Measurements from ENCODE around the gene ACO1. TPM values are rescaled to one million over a fixed set of nuclear protein-coding genes. Genes with fewer than 3 reads are reported as not detected.
A peak's percentile ranks its signal among the peaks of the same experiment; 100 is the strongest.

Gene ACO1
- total RNA-seq, result 19.1 TPM

DNA sequence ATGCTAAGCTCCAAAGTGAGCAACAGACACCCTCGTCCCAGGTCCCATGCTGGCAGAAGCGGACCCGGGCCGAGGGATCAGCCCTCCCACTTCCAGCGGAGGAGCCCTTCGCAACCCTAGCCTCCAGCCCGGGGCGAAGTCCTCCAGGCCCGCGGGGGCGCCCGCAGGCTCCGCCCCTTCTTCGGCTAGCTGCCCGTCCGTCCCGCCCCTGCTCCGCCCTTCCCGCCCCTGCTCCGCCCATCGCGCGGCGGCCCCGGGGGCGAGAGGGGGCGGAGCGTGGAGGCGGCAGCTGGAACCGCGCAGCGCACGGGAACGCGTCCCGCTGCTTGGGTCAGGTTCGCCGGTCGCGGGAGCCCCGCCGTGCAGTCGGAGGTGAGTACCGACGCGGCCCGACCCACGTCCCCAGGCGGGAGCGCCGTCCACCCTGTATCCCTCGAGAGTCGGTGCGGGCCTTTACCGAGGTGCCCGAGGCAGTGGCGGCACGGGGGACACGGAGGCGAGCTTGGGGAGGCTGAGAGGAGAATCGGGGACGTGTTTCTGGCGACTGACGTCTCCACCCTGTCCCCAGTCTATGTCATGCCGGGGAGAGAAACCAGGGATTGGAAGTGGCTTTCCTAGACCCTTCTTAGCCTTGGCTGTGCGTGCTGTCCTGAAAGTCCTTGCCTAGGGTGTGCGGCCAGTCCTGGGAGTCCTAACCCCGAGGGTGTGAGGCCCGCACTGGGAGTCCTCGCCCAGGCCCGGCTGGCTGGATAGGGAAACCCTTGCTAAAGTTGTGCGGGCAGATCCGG, at the start of gene ACO1:
Gene ACO1, plus strand, starts transcription at position 280 of the 788 bp plus-strand sequence. CDS start 20,864 bp downstream, outside the sequence.
- H3K9me3 ChIP-seq, result no peaks in the 10 kb centered on the region
- H3K36me3 ChIP-seq, result no peaks in the 10 kb centered on the region
- no peaks in the 10 kb centered on the region for H3K27me3 ChIP-seq
- peaks cover 0 to 6% of the 10 kb centered on the region in 2 donors for H3K4me1 ChIP-seq
- TF ChIP-seq, protein P1, sequence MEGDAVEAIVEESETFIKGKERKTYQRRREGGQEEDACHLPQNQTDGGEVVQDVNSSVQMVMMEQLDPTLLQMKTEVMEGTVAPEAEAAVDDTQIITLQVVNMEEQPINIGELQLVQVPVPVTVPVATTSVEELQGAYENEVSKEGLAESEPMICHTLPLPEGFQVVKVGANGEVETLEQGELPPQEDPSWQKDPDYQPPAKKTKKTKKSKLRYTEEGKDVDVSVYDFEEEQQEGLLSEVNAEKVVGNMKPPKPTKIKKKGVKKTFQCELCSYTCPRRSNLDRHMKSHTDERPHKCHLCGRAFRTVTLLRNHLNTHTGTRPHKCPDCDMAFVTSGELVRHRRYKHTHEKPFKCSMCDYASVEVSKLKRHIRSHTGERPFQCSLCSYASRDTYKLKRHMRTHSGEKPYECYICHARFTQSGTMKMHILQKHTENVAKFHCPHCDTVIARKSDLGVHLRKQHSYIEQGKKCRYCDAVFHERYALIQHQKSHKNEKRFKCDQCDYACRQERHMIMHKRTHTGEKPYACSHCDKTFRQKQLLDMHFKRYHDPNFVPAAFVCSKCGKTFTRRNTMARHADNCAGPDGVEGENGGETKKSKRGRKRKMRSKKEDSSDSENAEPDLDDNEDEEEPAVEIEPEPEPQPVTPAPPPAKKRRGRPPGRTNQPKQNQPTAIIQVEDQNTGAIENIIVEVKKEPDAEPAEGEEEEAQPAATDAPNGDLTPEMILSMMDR (IDR thresholded peaks at IDR 0.05), result no peak
- H3K4me3 ChIP-seq, result peak within 1 kb of the TSS; percentile 70 to 84
- intact Hi-C loops (cut with DNase I), result loop anchor here (1.0 to 10.0 kb wide), 4 partner anchors 143 to 620 kb away; partner anchors contain the start of genes APTX, NDUFB6, SMIM27 and TOPORS
- peak within 1 kb of the TSS; percentile 85 to 89 for H3K27ac ChIP-seq
- peak; percentile 50 to 94 for DNase-seq (ENCODE audit: low spot score in 2 of 2)

DNA sequence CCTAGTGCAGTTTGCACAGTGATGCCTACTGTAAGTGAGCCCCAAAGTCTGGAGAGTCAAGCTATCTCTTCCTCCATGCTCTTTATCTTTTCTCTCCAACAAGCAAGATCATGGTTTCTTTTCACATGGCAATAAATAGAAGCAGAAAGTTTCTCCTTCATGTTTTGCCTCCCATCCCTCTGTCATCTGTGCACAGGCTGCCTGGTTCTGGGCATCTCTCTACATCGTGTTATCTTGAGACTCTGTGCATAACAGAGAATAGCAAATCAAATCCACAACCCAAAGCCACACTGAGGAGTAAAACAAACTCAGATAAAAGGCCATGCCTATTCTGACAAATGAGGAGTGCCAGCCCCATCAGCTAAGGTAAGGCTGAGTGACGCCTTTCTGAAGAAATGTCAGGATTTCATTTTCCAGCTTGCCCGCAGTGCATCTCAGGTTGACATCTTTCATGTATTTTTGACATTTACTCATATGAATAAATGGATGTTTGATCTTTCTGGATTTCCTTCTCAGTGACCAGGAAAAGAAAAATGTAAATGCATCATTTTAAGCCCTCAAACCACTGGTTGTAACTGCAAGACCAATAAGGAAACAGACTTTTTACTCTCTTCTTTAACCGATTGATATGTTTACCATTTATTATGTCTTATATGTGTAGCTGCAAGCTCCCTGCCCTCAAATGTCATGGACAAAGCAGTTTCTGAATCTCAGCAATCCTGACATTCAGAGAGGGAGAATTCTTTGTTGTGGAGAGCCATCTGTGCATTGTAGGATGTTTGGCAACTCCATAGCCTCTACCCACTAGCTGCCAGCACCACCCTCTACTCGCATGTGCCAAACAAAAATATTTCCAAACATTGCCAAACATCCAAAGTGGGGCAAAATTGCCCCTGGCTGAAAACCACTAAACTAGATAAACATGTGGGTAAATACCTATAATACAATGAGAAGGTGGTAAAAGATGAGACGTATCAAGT, 49.2 kb upstream of the ACO1 start:
- TF ChIP-seq, protein P1 (IDR thresholded peaks at IDR 0.05), result no peak
- H3K4me3 ChIP-seq, result no peak overlapping the region
- H3K36me3 ChIP-seq, result no peaks in the 10 kb centered on the region
- no peak overlapping the region for H3K27ac ChIP-seq
- H3K27me3 ChIP-seq, result no peaks in the 10 kb centered on the region
- no peak for DNase-seq (ENCODE audit: low spot score in 2 of 2)
- H3K4me1 ChIP-seq, result no peaks in the 10 kb centered on the region
- intact Hi-C loops (cut with DNase I), result no loop called here
- H3K9me3 ChIP-seq, result no peaks in the 10 kb centered on the region

- Histone ChIP-seq H3K4me3 (no peak overlapping the region), H3K9me3 (no peaks in the 10 kb centered on the region), H3K36me3 (no peaks in the 10 kb centered on the region), H3K4me1 (no peaks in the 10 kb centered on the region), H3K27me3 (no peaks in the 10 kb centered on the region), H3K27ac (no peak overlapping the region)
- DNase-seq (ENCODE audit: low spot score in 2 of 2), result no peak
- intact Hi-C loops (cut with DNase I), result no loop called here
- TF ChIP-seq, protein P1 (IDR thresholded peaks at IDR 0.05), result no peak
These were observed 45.0 kb upstream of the ACO1 start for GRCh38 chr9:32339424-32339823.

DNA sequence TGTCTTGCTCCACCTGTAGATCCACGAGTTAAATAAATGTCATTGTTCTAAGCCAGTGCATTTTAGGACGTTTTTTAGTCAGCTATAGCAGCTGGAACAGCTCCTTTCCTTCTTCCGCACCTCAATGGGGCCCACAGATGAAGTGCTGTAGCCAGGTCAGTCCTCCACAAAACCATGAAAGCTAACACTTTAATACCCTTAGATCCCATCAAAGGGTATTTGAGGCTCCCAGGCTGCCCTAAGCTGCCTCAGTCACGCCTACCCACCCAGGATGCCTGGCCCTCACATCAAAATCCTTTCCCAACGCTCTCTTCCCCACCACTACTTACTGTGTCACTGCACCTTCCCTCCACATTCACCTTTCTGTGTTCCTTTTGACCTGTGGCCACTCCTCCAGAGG, 44.1 kb upstream of the ACO1 start:
- Histone ChIP-seq H3K4me3 (no peak overlapping the region), H3K9me3 (no peaks in the 10 kb centered on the region), H3K27ac (no peak overlapping the region), H3K27me3 (no peaks in the 10 kb centered on the region), H3K36me3 (no peaks in the 10 kb centered on the region), H3K4me1 (no peaks in the 10 kb centered on the region)
- no peak for DNase-seq (ENCODE audit: low spot score in 2 of 2)
- intact Hi-C loops (cut with DNase I), result loop anchor here (5.0 kb wide), 1 partner anchor 48 kb away; no protein-coding TSS in a partner anchor
- TF ChIP-seq, protein P1 (IDR thresholded peaks at IDR 0.05), result no peak

DNA sequence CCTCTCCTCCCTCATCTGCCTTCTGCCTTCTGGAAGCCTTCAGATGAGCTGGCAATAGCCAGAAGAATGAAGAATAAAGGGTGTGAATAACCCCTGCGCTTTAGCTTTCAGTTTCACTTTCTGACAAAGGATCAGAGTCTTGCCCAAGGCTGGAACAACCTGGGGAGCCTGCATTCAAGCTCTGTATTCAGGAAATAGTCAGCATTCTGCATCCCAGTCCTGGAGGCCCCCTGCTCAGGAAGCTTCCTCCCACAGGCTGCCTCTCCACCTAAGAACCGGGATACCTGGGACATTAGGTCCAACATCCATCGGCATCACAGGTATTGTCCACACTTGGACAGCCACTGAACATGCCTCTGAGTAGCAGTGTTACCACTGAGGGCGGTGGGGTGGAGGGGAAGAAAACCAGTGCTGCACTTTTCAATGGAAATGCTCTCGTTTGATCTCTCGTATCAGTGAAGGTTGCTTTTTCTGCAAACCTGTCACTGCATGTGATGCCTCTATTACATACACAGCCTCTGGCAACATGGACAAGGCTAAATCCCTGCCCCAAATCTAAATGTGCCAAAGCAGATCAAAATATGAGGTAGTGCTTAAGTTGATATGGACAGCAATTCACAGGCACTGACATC, 39.8 kb upstream of the ACO1 start:
- H3K36me3 ChIP-seq, result no peaks in the 10 kb centered on the region
- DNase-seq (ENCODE audit: low spot score in 2 of 2), result no peak
- no peak overlapping the region for H3K4me3 ChIP-seq
- H3K9me3 ChIP-seq, result no peaks in the 10 kb centered on the region
- no peak overlapping the region for H3K27ac ChIP-seq
- TF ChIP-seq, protein P1 (IDR thresholded peaks at IDR 0.05), result no peak
- intact Hi-C loops (cut with DNase I), result loop anchor here (5.0 kb wide), 1 partner anchor 52 kb away; no protein-coding TSS in a partner anchor
- no peaks in the 10 kb centered on the region for H3K4me1 ChIP-seq
- no peaks in the 10 kb centered on the region for H3K27me3 ChIP-seq

Measured in ascending aorta (tissue), 2 donors.